GM19395 (cell line): ENCODE measurements around the gene SCD.
A peak's percentile ranks its signal among the peaks of the same experiment; 100 is the strongest.
"Not testable (repeated sequence)": the region's sequence is repeated elsewhere in the genome, so short reads cannot be mapped to it uniquely, and the experiment has no call there.

ENCODE experiments used
- ATAC-seq: cut with Tn5 transposase; IDR thresholded peaks from one replicate; pipeline ENCODE4 v1.9.1; 2021; ENCODE audit warnings: mild to moderate bottlenecking, moderate library complexity; ENCODE audit not compliant: unreplicated experiment

The SCD gene

DNA sequence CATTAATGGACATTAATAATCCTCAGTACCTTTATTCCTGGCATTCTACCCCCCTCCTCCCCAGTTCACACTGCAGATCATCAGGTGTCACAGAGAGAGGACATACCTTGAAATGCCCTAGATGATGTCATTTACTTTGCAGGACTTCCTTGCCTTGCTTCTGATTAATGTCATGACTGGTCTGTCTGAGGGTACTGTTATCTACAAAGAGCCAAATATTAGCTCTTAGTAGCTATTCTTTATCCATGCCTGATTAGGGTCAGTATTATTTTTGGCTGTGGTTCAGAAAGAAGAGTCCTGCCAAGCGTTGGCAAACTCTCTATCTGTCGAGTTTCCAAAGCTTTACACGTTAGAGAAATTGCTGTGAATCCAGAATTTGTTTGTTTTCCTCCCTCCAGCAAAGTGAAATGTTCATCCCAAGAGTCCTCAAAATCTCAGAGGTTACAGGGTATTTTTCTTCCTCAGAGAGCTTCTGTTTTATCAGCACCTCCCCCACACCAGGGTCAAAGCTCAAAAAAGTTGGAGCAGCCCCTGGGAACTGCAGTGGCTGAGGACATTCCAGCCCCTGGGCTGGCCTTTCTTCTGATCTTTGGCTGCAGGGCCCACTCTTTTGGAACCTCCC, 12.6 kb downstream of the SCD start:
- ATAC-seq, result no peak

DNA sequence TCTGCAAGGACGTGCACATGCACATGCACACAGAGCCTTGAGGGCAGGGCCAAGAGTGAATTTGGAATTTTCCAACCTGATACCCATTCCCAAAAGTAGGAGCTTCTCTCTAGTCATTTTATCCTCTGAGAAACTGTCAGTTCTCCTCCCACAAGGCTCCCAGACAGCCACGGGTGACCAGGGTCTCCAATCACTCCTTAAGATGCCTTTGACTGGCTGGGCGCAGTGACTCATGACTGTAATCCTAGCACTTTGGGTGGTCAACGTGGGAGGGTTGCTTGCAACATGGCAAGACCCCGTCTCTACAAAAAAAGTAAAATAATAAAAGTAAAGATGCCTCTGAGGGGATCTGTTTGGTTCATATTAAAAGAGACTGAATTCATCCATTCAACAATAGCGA, 13.2 kb downstream of the SCD start:
- ATAC-seq, result no peak

DNA sequence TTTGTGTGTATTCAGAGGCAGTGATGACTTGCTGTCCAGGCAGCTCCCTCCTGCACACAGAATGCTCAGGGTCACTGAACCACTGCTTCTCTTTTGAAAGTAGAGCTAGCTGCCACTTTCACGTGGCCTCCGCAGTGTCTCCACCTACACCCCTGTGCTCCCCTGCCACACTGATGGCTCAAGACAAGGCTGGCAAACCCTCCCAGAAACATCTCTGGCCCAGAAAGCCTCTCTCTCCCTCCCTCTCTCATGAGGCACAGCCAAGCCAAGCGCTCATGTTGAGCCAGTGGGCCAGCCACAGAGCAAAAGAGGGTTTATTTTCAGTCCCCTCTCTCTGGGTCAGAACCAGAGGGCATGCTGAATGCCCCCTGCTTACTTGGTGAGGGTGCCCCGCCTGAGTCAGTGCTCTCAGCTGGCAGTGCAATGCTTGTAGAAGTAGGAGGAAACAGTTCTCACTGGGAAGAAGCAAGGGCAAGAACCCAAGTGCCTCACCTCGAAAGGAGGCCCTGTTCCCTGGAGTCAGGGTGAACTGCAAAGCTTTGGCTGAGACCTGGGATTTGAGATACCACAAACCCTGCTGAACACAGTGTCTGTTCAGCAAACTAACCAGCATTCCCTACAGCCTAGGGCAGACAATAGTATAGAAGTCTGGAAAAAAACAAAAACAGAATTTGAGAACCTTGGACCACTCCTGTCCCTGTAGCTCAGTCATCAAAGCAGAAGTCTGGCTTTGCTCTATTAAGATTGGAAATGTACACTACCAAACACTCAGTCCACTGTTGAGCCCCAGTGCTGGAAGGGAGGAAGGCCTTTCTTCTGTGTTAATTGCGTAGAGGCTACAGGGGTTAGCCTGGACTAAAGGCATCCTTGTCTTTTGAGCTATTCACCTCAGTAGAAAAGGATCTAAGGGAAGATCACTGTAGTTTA, 15.8 kb downstream of the SCD start:
- ATAC-seq, result no peak

DNA sequence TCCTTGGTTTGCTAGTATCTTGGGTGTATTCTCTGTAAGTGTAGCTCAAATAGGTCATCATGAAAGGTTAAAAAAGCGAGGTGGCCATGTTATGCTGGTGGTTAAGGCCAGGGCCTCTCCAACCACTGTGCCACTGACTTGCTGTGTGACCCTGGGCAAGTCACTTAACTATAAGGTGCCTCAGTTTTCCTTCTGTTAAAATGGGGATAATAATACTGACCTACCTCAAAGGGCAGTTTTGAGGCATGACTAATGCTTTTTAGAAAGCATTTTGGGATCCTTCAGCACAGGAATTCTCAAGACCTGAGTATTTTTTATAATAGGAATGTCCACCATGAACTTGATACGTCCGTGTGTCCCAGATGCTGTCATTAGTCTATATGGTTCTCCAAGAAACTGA, 17.1 kb downstream of the SCD start:
- ATAC-seq, result no peak

DNA sequence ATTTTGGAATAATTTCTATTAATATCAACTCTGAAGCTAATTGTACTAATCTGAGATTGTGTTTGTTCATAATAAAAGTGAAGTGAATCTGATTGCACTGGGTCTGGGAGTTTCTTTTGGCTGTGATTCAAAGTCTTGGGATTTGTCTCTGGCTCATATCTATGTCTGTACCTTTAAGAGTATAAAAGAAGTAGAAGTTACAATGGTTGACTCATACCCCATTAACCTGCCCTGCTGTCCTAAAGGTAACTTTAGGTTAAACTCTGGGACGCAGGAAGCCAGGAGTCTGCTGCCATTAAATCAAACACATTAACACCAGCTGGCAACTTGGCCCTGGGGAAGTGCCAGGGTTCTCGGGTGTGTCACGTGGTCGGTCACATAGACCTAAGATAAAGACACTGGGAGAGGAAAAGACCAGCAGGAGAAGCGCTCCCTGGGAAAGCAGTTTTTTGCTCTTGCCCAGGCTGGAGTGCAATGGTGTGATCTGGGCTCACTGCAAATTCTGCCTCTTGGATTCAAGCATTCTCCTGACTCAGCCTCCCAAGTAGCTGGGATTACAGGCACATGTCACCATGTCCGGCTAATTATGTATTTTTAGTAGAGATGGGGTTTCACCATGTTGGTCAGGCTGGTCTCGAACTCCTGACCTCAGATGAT, 17.8 kb downstream of the SCD start:
- no peak for ATAC-seq

DNA sequence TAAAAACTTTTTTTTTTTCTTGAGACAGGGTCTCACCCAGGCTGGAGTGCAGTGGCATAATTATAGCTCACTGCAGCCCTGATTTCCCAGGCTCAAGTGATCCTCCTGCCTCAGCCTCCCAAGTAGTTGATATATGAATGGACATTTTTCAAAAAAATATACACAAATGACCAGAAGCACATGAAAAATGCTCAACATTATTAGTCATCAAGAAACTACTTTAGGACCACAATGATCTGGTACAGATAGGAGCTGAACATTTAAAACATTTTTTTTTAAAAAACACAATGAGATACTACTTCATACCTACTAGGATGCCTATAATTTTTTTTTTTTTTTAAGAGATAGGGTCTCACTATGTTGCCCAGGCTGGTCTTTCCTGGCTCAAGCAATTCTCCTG, 21.7 kb downstream of the SCD start:
- ATAC-seq, result no peak

DNA sequence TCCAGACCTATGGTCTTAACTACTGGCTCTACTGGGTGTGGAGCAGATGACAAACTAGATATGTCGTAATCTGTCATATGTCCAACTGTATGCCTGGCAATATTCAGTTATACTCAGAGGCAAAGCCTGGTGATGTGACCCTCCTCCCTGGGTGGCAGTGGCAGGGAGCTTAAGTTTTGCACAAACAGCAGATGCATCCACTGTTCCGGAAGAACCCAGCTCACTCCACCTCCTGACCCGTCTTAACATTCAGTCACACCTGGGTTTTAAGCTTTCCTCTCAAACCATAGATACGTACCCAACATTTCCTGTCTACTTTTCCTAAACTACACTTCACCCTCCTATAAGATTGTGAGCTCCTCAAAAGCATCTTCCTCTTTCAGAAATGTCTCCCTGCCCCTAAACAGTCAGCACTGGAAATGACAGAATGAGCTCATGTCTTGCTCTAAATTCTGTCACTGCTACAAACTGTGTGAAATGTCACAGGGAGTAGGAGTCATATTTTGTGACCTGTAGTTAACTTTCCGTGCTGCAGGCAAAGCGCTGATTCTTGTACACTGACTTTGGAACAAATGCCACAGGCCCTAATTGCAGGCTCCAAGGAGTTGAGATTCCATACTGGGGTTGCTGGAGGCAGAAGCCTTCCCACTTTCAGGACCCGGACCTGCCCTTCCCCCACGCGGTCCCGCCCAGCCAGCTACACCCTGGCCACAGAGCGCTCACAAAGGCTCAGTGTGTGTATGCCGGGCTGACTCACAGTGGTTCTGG, 23.9 kb downstream of the SCD start:
- no peak for ATAC-seq

DNA sequence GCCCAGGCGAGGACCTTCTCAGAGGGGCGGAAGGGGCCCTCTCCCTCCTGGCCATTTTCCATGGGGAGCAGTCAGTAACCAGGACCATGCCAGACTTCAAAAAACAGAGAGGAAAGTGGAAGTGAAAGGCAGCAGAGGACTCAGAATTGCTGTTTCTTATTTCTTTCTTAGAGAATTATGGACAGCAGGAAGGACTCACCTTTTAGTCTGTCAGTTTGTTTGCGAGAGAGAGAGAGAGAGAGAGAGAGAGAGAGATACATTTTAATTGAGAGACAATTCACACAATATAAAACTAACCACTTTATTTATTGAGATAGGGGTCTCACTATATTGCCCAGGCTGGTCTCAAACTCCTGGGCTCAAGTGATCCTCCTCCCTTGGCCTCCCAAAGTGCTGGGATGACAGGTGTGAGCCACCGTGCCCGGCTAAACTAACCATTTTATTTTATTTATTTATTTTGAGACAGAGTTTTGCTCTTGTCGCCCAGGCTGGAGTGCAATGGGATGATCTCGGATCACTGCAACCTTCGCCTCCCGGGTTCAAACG, 24.5 kb downstream of the SCD start:
- no peak for ATAC-seq

DNA sequence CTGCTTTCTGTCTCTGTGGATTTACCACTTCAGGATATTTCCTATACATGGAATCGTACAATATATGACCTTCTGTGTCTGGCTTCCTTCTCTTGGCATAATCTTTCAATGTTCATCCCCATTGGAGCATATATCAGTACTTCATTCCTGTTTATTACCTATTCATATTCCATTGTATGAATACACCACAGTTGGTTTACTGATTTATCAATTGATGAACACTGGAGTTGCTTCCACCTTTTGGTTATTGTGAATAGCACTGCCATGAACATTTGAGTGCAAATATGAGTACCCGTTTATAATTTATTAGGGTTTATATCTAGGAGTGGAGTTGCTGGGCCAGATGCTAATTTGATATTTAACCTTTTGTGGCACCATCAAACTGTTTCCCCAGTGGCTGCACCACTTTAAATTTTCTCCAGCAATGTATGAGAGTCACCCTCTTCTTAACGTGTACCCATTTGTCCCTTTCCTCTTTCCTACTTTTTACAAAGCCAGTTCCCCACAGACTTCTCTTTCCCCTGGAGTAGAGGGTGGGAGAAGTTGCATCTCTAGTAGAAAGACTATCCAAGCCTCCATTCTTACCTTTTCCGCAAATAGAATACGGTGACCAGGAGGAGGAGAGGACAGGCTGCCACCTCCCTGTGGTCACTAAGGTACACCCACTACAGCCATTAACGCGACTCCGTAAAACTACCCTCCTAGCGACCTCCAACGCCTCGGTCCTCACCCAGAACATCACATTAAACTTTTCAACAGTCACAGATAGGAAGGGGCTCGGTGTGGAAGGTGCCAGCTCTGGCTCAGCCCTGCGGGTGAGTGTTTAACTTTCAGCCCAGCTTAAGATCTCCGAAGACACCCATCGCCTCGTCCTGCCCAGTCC, 25.6 kb downstream of the SCD start:
- ATAC-seq, result no peak

DNA sequence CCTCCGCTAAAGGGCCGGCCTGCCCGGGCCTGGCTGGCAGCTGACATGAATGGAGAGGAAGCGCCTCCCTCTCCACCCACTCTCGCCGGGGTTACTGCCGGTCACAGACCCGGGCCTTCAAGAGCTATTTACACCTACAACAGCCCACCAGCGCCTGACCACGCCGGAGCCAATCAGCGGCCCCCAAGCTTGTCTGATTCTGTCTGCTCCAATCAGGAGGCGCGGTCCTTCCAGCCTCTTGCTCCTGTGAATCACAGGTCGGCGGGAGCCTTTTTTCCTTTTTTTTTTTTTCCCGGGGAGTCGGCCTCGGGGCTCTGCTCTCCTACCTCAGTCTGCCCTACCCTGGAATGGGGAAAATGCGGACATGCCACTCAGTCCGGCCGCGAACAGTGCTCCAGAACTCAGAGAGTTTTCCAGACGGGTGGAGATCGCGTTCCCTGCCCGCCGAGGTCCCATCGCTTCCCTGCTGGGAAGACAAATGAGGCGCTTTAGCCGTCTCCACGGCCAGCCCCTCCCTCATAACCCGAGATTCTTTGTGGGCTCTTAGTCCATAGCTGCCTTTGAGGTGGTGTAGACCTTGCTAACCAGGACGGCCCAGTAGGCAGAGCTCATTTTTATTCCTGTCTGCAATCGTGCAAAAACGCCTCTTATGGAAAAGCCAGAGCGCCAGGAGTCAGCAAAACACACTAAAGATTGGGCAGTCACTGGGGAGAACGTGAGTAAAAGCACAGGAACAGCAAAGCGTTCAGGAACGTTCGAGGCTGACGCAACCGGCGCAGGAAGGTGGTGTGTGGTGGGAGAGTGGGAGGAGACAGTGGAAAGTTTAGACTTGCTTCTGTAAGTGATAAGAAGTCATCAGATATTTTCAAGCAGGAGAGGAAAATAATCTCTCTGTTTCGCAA, 26.5 kb downstream of the SCD start:
- ATAC-seq, result peak; percentile 93

DNA sequence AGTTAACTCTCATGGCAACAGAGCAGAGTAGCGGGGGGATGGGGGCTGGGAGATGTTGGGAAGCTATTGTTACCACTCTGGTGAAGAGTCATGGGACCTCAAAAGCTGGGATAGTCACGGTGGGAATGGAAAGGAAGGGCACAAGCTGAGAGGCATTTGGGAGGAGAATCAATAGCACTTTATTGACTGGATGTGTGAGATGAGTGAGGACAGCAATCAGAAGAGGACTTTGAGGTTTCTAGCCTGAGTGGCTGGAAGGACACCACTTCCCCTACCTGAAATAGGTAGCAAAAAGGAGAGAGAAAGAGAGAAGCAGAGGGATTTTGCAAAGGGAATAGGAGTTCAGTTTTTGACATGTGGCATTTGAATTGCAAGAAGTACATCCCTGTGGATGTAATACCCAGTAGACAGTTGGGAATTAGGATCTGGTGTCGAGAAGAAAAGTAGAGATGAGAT, 27.2 kb downstream of the SCD start:
- no peak for ATAC-seq

DNA sequence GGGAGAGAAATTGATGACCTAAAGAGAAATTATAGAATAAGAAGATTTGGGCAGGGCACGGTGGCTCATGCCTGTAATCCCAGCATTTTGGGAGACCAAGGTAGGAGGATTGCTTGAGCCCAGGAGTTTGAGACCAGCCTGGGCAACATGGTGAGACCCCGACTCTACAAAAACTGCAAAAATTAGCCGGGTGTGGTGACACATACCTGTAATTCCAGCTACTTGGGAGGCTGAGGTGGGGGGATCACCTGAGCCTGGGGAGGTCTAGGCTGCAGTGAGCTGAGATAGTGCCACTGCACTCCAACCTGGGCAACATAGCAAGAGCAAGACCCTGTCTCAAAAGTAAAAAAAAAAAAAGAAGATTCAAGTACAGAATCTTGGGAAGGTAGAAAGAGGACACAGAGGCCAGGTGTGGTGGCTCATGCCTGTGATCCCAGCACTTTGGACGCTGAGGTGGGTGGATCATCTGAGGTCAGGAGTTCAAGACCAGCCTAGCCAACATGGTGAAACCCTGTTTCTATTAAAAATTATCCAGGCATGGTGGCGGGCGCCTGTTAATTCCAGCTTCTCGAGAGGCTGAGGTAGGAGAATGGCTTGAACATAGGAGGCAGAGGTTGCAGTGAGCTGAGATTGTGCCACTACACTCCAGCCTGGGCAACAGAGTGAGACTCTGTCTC, 27.8 kb downstream of the SCD start:
- ATAC-seq, result not testable (repeated sequence)

DNA sequence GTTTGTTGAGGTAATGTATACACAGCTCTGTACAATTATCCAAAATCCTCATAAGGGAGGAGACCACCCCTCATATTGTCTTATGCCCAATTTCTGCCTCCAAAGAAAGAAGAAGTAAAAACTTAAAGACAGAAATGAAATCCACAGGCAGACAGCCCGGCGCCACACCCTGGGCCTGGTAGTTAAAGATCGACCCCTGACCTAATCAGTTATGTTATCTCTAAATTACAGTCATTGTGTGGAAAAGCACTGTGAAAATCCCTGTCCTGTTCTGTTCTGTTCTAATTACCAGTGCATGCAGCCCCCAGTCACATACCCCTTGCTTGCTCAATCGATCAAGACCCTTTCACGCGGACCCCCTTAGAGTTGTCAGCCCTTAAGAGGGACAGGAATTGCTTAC, 29.6 kb downstream of the SCD start:
- not testable (repeated sequence) for ATAC-seq

DNA sequence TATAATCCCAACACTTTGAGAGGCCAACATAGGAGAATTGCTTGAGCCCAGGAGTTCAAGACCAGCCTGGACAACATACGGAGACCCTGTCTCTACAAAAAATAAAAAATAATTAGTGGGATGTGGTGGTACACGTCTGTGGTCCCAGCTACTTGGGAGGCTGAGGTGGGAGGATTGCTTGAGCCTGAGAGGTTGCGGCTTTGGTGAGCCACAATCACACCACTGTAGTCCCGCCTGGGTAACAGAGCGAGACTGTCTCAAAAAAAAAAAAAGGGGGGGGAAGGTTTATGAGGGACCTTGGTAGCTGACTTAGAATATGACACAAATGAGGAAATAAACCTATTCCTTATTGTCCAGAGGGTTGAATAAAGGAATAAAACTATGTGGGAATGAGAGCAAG, 30.8 kb downstream of the SCD start:
- no peak for ATAC-seq

DNA sequence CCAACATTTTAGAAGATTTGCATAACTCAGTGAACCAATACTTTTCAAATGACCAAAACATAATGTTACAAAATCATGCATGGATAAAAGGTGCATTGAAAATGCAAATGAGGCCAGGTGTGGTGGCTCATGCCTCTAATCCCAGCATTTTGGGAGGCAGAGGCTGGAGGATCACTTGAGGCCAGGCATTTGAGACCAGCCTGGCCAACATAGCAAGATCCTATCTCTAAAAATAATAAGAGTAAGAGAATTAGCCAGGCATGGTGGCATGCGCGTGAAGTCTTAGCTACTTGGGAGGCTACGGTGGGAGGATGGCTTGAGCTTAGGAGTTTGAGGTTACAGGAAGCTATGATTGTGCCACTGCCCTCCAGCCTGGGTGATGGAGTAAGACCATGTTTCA, 33.4 kb downstream of the SCD start:
- ATAC-seq, result no peak

DNA sequence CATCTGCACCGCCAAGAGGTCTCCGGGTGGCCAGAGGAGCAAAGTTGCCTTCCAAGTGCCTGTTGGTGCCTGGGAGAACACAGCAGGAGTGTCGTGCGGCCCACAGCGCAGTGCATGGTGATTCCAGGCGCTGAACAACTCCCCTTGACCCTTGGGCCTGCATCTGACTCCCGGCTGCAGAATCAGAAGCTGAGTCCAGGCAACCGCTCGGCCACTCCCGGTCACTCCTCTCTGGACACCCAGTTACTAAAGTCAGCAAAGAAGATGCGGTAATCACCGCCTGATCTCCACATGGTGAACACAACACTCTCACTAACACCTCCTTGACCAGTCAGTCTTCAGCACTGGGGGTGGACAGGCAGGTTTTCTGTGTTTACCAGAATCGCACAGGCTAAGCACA, 35.5 kb downstream of the SCD start:
- ATAC-seq, result no peak

DNA sequence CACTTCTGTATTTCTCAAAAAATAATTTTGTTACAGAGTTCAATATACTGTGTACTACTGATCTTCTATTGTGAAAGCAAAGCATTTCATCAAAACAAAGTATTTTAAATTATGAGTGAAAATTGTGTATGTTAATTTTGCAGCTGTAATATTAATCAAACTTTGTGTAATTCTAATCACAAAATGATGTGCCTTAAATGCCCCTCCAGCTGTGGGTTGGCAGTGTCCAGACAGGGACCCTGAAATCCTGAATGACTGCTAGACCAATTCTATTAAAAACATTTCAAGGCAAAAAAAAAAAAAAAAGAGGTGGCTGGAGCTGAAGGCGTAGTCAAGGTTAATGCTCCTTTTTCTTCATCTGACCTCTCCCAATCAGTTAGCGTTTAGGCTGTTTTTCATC, 36.2 kb downstream of the SCD start:
- no peak for ATAC-seq
